H1 (cell line): Measurements from ENCODE around the gene CCDC120. TPM values are rescaled to one million over a fixed set of nuclear protein-coding genes. Genes with fewer than 3 reads are reported as not detected.

Source experiments
- CHD2 ChIP-seq: IDR thresholded peaks from 2 replicates; pipeline ENCODE4 v1.6.1; 2012; ENCODE audit warnings: low read length, improper control_type of control experiment
- HDAC2 ChIP-seq, 2 experiments: fragments of 300-600 bp in 1 of 2; sonication (generic) in 1 of 2; IDR thresholded peaks; 2 replicates each; pipeline ENCODE4 v1.6.1; 2011 to 2012; ENCODE audit warnings: low read depth in 2 of 2, low read length in 2 of 2, mild to moderate bottlenecking in 2 of 2, moderate library complexity in 2 of 2, borderline replicate concordance in 1 of 2, inconsistent platforms in 1 of 2
- HDAC6 ChIP-seq: IDR thresholded peaks from one replicate; pipeline ENCODE4 v1.7.1; 2012; ENCODE audit warnings: low read depth, mild to moderate bottlenecking, inconsistent platforms, low read length, moderate library complexity
- KDM1A ChIP-seq: fragments of 200-600, 300-600 bp; sonication (generic); IDR thresholded peaks from 2 replicates; pipeline ENCODE4 v1.7.1; 2016; ENCODE audit warnings: mild to moderate bottlenecking, low read length, borderline replicate concordance
- KDM4A ChIP-seq: IDR thresholded peaks from one replicate; pipeline ENCODE4 v1.7.1; 2012; ENCODE audit warnings: low read depth, mild to moderate bottlenecking, moderate library complexity, low read length, inconsistent platforms; ENCODE audit not compliant: severe bottlenecking
- KDM5A ChIP-seq: fragments of 200-600 bp; IDR thresholded peaks from 2 replicates; pipeline ENCODE4 v1.7.1; 2012; ENCODE audit warnings: mild to moderate bottlenecking, low read length, inconsistent platforms, mixed read lengths
- POLR2AphosphoS5 ChIP-seq: IDR thresholded peaks from 2 replicates; pipeline ENCODE4 v1.6.1; 2011; ENCODE audit warnings: low read depth, low read length
- RNF2 ChIP-seq: fragments of 200-900, 300-1000 bp; sonication (generic); IDR thresholded peaks from 2 replicates; pipeline ENCODE4 v1.7.1; 2016; ENCODE audit warnings: borderline replicate concordance, low read depth, mild to moderate bottlenecking, antibody characterized with exemption, low read length; ENCODE audit not compliant: poor library complexity, severe bottlenecking; ENCODE audit errors: missing control alignments
- TBP ChIP-seq: IDR thresholded peaks from 2 replicates; pipeline ENCODE4 v1.6.1; 2011; ENCODE audit warnings: low read depth, low read length, improper control_type of control experiment
- polyA plus RNA-seq, 7 experiments: library from polyadenylated mRNA; depleted of rRNA in 3 of 7; stranded (reverse) in 5 of 7; unstranded in 2 of 7; fragments of >200 nt in 5 of 7; fragments of 200-250 nt in 2 of 7; gene quantifications; 1 replicate in 5 of 7; 2 replicates in 1 of 7; 4 replicates in 1 of 7; pipeline versions ENCODE4 v1.2.1 to v1.2.3, GENCODE V29; 2011 to 2013; ENCODE audit warnings: missing spikeins in 2 of 7, mixed read lengths in 2 of 7
- total RNA-seq: library from RNA; stranded (reverse); fragmentation: NEBNext Ultra II Directional; extraction: Animal tissue kit (Norgen Biotek cat#: 25700); gene quantifications from 2 replicates; pipeline ENCODE4 v1.2.1, GENCODE V29; 2021
- TF ChIP-seq, protein P1 (sequence below): IDR thresholded peaks from 2 replicates; pipeline ENCODE4 v1.6.1; 2011; ENCODE audit warnings: low read depth, mild to moderate bottlenecking, low read length; ENCODE audit not compliant: insufficient read depth

The CCDC120 gene
- total and polyA plus RNA-seq, 2 of the 8 experiments (the other 6 are each of a cell fraction or from before 2014, with no cell fraction given): 4.9 to 11.9 TPM

DNA sequence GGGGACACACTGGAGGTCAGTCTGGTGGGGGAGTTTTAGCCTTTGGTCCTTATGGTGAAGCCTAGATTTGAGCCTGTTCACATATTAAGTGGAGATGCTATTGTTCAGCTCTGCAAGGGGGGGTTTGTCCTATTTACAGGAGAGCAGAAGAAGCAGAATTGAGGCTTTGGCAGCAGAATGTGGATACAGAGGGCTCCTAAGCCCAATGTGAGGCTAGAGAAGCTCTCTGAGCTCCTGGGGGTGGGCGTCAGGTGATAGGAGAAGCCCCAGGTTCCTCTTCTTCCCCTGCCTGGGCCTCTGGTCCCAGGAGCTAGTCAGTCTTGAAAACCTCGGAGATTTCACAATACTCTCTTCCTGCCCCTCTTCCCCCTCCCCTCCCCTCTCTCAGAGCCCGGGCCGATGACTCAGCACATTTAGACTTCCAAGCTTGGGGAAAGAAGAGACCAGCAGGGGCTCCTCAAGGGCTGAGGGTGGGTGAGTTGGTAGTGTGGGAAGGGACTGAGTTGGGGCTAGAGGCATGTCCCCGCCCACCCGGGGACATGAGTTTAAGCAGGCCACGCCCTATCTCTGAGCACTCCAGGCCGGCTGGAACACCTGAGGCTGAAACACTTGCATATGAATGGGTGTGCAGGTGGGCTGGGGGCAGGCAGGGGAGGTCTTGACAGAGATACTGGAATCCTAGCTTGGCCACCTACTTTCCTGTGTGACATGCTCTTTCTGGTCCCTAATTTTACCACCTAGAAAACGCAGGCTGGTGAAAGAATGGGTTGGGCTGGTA, 19.0 kb upstream of the CCDC120 start (continued):
- no peak for TF ChIP-seq RNF2
- TF ChIP-seq HDAC6: no peak
- no peak for TF ChIP-seq KDM1A
- no peak for TF ChIP-seq TBP
- no peak for TF ChIP-seq CHD2
- TF ChIP-seq HDAC2 (IDR thresholded peaks at IDR 0.05; ENCODE audit: borderline replicate concordance in 1 of 2, low read depth in 2 of 2, low read length in 2 of 2): no peak
- TF ChIP-seq, protein P1, sequence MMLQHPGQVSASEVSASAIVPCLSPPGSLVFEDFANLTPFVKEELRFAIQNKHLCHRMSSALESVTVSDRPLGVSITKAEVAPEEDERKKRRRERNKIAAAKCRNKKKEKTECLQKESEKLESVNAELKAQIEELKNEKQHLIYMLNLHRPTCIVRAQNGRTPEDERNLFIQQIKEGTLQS: no peak
- TF ChIP-seq KDM5A: no peak
- TF ChIP-seq KDM4A: no peak
- TF ChIP-seq POLR2AphosphoS5: no peak
- TF ChIP-seq, all 59 proteins: peak for 8
